Endothelial cell of umbilical vein (primary cell): ENCODE results near the gene ERGIC1. TPM values are rescaled to one million over a fixed set of nuclear protein-coding genes. Genes with fewer than 3 reads are reported as not detected.

Source experiments
- BruUV-seq: library from RNA; stranded (reverse); fragments of 400-500 nt; replicated peaks from 2 replicates; lab custom pipeline; 2021; lab: Mats Ljungman, UMichigan
- CTCF ChIA-PET: fragments of 300-600, 350-600 bp; sonication (Branson Sonifier 250); formaldehyde crosslinking; loops from one replicate; lab custom pipeline; 2021; ENCODE audit warnings: antibody characterized with exemption, inconsistent platforms; lab: Charles Lee
- POLR2A ChIA-PET: fragments of 300-600, 350-600 bp; sonication (Branson Sonifier 250); formaldehyde crosslinking; loops from one replicate; lab custom pipeline; 2021; ENCODE audit warnings: antibody characterized with exemption, inconsistent platforms; lab: Charles Lee
- DNase-seq: peaks from one replicate; pipeline ENCODE4 v3.0.0-alpha.2; 2011; ENCODE audit warnings: low read depth, low spot score
- FAIRE-seq: peaks from 2 replicates; lab custom pipeline; 2011; peaks lifted over from hg19 to GRCh38; lab: Jason Lieb, UNC
- H2AFZ ChIP-seq: 2 replicates; pipeline ENCODE4 v1.6.0; 2012; ENCODE audit warnings: low read depth, low read length, control low read depth, inconsistent platforms
- H3K27ac ChIP-seq: 2 replicates; pipeline ENCODE4 v1.5.1; 2011; ENCODE audit warnings: low read depth, mild to moderate bottlenecking, control low read depth, low read length, moderate library complexity; ENCODE audit not compliant: insufficient read depth
- H3K27me3 ChIP-seq, 2 experiments: 2 replicates each; pipeline versions ENCODE4 v1.6.0 to v1.6.1; 2011; ENCODE audit warnings: low read length in 2 of 2, mixed read lengths in 1 of 2; ENCODE audit not compliant: control insufficient read depth in 2 of 2, insufficient read depth in 2 of 2
- H3K36me3 ChIP-seq, 2 experiments: 2 replicates in 1 of 2; 3 replicates in 1 of 2; pipeline ENCODE4 v1.5.1; 2011; ENCODE audit warnings: low read length in 2 of 2, mild to moderate bottlenecking in 1 of 2, moderate library complexity in 1 of 2; ENCODE audit not compliant: control insufficient read depth in 2 of 2, insufficient read depth in 2 of 2; ENCODE audit errors: extremely low read depth in 1 of 2
- H3K4me1 ChIP-seq: 3 replicates; pipeline ENCODE4 v1.5.1; 2011; ENCODE audit warnings: mild to moderate bottlenecking, low read length; ENCODE audit not compliant: control insufficient read depth, insufficient read depth; ENCODE audit errors: extremely low read depth
- H3K4me2 ChIP-seq: 2 replicates; pipeline ENCODE4 v1.6.1; 2011; ENCODE audit warnings: low read length, control low read depth, mixed read lengths; ENCODE audit not compliant: insufficient read depth
- H3K4me3 ChIP-seq, 3 experiments: fragments of 200-600 bp in 1 of 3; sonication (generic), shearing (Covaris generic) in 1 of 3; replicated peaks in 1 of 3; 2 replicates each; pipeline ENCODE4 v1.5.1; 2011 to 2016; ENCODE audit warnings: control low read depth in 3 of 3, low read length in 3 of 3, mild to moderate bottlenecking in 2 of 3, inconsistent platforms in 1 of 3, low read depth in 1 of 3, moderate library complexity in 1 of 3; ENCODE audit not compliant: insufficient read depth in 1 of 3
- H3K79me2 ChIP-seq: 2 replicates; pipeline ENCODE4 v1.6.0; 2012; ENCODE audit warnings: low read length, inconsistent platforms; ENCODE audit not compliant: control insufficient read depth, insufficient read depth
- H3K9ac ChIP-seq: replicated peaks from 2 replicates; pipeline ENCODE3; 2011; ENCODE audit warnings: low read length, control low read depth; ENCODE audit not compliant: insufficient read depth; ENCODE audit errors: extremely low read depth
- H3K9me1 ChIP-seq: replicated peaks from 3 replicates; pipeline ENCODE4 v1.6.0; 2011; ENCODE audit warnings: mild to moderate bottlenecking, low read length; ENCODE audit not compliant: control insufficient read depth, insufficient read depth; ENCODE audit errors: extremely low read depth
- H3K9me3 ChIP-seq: replicated peaks from 2 replicates; pipeline ENCODE4 v1.5.1; 2012; ENCODE audit warnings: low read length, inconsistent platforms; ENCODE audit not compliant: control insufficient read depth, insufficient read depth
- H4K20me1 ChIP-seq: replicated peaks from 2 replicates; pipeline ENCODE3; 2011; ENCODE audit warnings: mild to moderate bottlenecking, low read length; ENCODE audit not compliant: control insufficient read depth, insufficient read depth; ENCODE audit errors: extremely low read depth
- CTCF ChIP-seq, 2 donors: IDR thresholded peaks; 1 replicate in 1 of 2; 2 replicates in 1 of 2; pipeline ENCODE4 v1.5.1; 2011; ENCODE audit warnings: low read length in 2 of 2, mild to moderate bottlenecking in 2 of 2, moderate library complexity in 2 of 2, control low read depth in 1 of 2, inconsistent platforms in 1 of 2, low read depth in 1 of 2; ENCODE audit not compliant: insufficient read depth in 1 of 2; ENCODE audit errors: extremely low read depth in 1 of 2
- EZH2 ChIP-seq: IDR thresholded peaks from 2 replicates; pipeline ENCODE4 v1.6.1; 2012; ENCODE audit warnings: borderline replicate concordance, low read depth, mild to moderate bottlenecking, moderate library complexity, low read length, inconsistent platforms; ENCODE audit not compliant: severe bottlenecking
- FOS ChIP-seq: IDR thresholded peaks from 2 replicates; pipeline ENCODE4 v1.6.1; 2011; ENCODE audit warnings: mild to moderate bottlenecking, low read length, moderate library complexity, borderline replicate concordance; ENCODE audit not compliant: insufficient read depth
- GATA2 ChIP-seq: IDR thresholded peaks from 2 replicates; pipeline ENCODE4 v1.7.0; 2011; ENCODE audit warnings: low read depth, mild to moderate bottlenecking, moderate library complexity, mixed read lengths, low read length; ENCODE audit not compliant: insufficient read length, insufficient read depth
- JUN ChIP-seq: IDR thresholded peaks from 2 replicates; pipeline ENCODE4 v1.6.1; 2011; ENCODE audit warnings: borderline replicate concordance, low read depth; ENCODE audit not compliant: insufficient read length, insufficient read depth
- MAX ChIP-seq: IDR thresholded peaks from 2 replicates; pipeline ENCODE4 v1.6.1; 2011; ENCODE audit not compliant: insufficient read depth, insufficient read length
- MYC ChIP-seq: IDR thresholded peaks from one replicate; pipeline ENCODE4 v1.6.1; 2011; ENCODE audit warnings: mild to moderate bottlenecking, low read depth, low read length
- POLR2A ChIP-seq: IDR thresholded peaks from 2 replicates; pipeline ENCODE4 v1.6.1; 2012; ENCODE audit warnings: low read depth, mild to moderate bottlenecking, control low read depth, low read length
- POLR2AphosphoS5 ChIP-seq: IDR thresholded peaks from 2 replicates; pipeline ENCODE4 v1.6.1; 2012; ENCODE audit warnings: low read depth, mild to moderate bottlenecking, control low read depth, low read length, moderate library complexity; ENCODE audit not compliant: insufficient read depth
- dilution Hi-C: fragments of 300-500 bp; cut with MboI; formaldehyde crosslinking; loops from one replicate; pipeline ENCODE4 v1.15.0; 2019; ENCODE audit warnings: low sequenced_read_pairs; ENCODE audit not compliant: extremely low pct_ligation_motif_present
- intact Hi-C: fragments of 100-400 bp; cut with micrococcal nuclease; formaldehyde crosslinking; loops from one replicate; pipeline ENCODE4 v1.10.0; 2022
- polyA plus RNA-seq, 4 experiments: library from polyadenylated mRNA; depleted of rRNA in 3 of 4; stranded (reverse) in 3 of 4; unstranded in 1 of 4; fragments of >200 nt; gene quantifications; 2 replicates each; pipeline versions ENCODE4 v1.2.1 to v1.2.3, GENCODE V29; 2011 to 2012; ENCODE audit warnings: missing spikeins in 1 of 4
- total RNA-seq: library from RNA; stranded (reverse); gene quantifications from 2 replicates; pipeline ENCODE4 v1.2.3, GENCODE V29; 2021

The ERGIC1 gene
- total and polyA plus RNA-seq, 2 donors (not counting 3 experiments of a cell fraction or from before 2014, with no cell fraction given): 105 to 109 TPM

- Histone ChIP-seq H2AFZ (no peak overlapping the region), H3K9ac (no peak overlapping the region), H3K9me1 (no peaks in the 10 kb centered on the region), H3K79me2 (no peaks in the 10 kb centered on the region), H4K20me1 (no peaks in the 10 kb centered on the region), H3K4me1 (peaks cover 15% of the 10 kb centered on the region), H3K4me2 (no peak overlapping the region), H3K4me3 (no peak overlapping the region), H3K36me3 (peaks cover 0 to 13% of the 10 kb centered on the region in 2 experiments), H3K27ac (no peak overlapping the region), H3K9me3 (no peaks in the 10 kb centered on the region), H3K27me3 (no peaks in the 10 kb centered on the region)
- no peak for DNase-seq
- ChIA-PET CTCF (interaction anchor here (1.0 to 3.0 kb wide), 2 partner anchors 19 to 142 kb away, joined by 3 to 33 read pairs; partner anchors contain the start of gene DUSP1), POLR2A (no interaction called here)
- TF ChIP-seq CTCF (IDR thresholded peaks at IDR 0.05; ENCODE audit: extremely low read depth in 1 of 2, insufficient read depth in 1 of 2, low read depth in 1 of 2, low read length in 2 of 2) (no peak), POLR2AphosphoS5 (no peak), GATA2 (no peak), MAX (no peak), POLR2A (no peak), EZH2 (no peak), MYC (no peak), FOS (no peak), JUN (no peak)
- no peak for FAIRE-seq
- intact Hi-C loops (no loop called here), dilution Hi-C loops (no loop called here)
- BruUV-seq: no TSS peak
Observed at GRCh38 chr5:172913117-172913850, 79.2 kb downstream of the ERGIC1 start.
